CD4-positive, alpha-beta T cell treated with Interleukin-21 for 1 hour (primary cell): ENCODE data around the gene UBR3.

Source experiments
- DNase-seq: peaks from one replicate; pipeline ENCODE4 v3.0.0-alpha.2; 2020

UBR3 gene

DNA sequence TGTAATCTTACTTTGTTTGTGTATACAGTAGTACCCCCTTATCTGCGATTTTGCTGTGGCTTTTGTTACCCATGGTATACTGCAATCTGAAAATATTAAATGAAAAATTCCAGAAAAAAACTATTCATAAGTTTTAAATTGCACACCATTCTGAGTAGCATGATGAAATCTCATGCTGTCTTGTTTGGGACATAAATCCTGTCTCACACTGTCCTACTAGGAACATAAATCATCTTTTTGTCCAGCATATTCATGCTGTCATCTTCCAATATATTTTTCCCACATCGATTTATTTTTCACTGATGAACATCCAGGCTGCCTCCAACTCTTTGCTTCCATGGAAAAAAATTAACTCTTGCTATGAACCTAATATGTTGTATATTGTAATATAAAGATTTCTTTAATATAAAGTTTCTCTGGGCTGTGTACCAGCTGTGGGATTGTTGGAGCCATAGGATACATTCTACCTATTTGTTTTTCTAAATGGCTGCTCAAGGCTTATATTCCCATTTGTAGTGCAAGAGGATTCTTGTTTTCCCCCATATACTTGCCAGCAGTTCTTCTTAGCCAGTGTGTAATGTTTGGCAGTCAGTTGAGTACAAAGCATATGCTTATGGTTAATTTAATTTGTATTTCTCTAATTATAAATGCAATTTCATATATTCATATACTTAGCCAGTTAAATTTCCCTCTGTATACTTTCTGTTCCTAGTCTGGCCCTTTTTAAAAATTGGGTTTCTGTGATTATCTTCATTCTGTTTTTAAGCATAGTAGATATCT, 236.4 kb downstream of the UBR3 start:
- DNase-seq, result no peak

DNA sequence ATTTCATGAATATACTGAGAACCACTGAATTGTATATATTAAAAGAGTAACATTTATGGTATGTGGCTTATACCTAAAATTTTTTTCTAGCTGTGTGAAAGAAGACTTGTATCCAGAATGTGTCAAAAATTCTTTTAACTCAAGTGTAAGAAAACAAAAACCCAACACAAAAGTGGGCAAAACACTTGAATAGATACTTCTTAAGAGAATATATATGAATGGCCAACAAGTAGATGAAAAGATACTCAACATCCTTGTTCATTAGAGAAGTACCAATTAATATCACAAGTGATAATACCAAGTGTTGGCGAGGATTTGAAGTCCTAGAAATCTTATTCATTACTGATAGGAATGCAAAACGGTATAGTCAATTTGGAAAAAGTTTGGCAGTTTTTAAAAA, 243.5 kb downstream of the UBR3 start:
- no peak for DNase-seq

DNA sequence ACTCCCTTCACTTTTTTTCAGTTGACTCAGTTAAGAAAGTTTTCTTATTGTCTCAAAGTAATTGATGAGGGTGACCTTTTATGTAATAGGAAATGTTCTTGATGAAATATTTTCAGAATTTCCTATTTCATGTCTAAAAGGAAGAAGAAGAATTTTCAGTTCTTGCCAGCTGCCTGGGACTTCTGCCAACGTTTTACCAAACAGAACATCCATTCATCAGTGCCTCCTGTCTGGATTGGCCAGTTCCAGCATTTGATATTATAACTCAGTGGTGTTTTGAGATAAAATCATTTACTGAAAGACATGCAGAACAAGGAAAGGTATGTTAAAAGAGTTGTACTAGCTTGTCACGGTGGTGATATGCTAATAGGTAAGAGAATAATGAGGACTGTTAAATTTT, 246.0 kb downstream of the UBR3 start:
- DNase-seq, result no peak

DNA sequence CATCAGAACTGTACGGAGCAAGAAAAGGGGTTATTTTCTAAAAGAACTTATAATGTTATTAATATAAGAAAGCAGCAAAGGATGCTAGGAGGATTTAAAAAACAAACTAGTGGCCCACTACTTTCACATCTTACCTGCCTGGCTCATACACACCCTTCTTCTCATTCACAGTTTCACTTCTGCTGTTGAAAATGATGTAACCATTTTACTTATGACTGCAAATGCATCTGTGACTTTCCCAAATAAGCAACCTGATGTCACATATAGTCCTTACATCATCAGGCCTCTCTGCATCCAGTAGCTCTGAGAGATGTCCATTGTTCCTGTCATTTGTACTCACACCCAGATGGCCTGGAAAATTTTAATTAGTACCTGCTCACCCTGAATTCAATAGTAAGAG, 248.9 kb downstream of the UBR3 start:
- DNase-seq, result no peak

DNA sequence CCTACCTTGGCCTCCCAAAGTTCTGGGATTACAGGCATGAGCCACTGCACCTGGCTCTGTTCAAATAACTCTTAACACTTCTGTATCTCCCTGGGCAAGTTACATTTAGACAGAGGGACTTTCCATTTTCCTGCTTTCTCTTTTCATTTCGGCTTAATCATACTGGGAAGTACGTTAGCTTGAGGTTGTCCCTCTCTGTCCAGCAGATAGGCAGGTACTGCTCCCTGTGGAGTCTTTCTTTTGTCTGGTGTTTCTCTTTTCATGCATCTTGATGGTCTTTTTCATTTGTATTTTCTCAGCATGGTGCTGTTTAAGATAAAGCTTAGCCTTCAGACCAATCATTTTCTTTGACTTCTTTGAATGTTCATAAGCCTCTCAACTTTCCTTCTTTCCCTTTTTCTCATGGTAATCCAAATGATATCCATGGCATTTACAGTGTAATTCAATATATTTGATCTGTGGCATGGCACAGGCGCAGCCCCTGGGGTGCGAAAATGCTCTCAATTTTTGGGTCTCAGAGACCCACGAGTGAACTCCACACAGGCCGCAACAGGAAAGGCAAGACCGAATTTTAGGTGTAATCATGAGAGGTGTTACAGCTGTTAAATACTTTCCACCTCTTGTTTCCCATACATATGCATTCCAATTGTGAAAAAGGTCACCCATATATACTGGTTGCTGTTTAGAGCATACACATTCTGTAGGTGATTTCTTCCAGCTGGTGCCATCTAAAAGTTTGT, 250.7 kb downstream of the UBR3 start:
- DNase-seq, result no peak

DNA sequence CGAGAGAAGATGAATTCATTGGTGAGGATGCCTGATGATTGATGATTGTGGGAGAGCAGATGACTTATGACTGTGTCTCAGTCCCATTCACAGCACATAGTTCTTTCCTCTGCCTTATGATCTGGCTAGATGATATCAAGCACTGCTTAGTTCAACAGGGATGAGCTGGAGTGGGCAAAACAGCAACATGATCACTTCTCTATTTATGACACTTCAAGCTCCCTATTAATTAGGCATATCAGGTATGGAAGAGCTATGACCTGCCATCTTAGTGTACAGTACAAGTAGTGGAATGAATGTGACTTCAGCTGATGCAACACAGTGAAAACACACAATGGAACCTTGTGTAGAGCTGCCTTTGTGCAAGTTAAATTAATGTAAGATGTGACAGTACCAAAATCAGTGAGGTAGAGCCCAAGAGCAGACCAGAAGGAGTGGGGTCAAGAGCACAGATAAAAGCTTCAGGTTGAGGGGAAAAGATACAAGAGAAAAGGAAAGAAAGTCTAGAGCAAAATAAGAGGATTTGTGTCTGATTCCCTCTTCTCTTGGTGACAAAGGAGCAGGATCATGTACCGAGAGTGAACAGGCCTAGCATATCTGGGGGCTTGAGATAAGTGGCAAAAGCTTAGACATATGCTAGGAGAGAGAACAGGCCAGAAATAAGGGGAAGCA, 257.7 kb downstream of the UBR3 start:
- DNase-seq, result no peak

DNA sequence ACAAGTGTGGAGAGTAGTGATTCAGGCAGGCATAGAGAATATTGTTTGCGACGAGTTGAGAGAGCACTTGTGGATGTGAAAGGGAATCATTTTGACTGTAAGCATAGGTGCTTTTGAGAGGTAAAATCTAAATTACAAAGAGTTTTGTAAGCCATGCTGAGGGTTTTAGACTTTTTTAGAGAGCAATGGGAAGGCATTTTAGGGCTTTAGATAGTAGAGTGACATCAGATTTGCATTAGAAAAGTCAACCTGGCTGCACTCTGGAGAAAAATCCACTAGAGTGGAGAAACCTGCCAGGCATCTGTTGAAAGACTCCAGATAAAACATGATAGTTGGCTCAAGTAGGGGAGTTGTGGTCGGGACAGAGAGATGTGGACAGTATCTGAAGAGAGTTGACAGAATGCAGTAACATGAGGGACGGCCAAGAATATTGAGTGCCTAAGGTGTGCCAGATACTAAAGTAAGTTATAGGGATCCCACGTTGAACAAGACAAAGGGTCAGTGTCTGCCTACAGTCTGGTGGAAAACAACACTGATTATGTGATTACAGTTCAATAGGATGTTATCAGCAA, 258.9 kb downstream of the UBR3 start:
- no peak for DNase-seq

DNA sequence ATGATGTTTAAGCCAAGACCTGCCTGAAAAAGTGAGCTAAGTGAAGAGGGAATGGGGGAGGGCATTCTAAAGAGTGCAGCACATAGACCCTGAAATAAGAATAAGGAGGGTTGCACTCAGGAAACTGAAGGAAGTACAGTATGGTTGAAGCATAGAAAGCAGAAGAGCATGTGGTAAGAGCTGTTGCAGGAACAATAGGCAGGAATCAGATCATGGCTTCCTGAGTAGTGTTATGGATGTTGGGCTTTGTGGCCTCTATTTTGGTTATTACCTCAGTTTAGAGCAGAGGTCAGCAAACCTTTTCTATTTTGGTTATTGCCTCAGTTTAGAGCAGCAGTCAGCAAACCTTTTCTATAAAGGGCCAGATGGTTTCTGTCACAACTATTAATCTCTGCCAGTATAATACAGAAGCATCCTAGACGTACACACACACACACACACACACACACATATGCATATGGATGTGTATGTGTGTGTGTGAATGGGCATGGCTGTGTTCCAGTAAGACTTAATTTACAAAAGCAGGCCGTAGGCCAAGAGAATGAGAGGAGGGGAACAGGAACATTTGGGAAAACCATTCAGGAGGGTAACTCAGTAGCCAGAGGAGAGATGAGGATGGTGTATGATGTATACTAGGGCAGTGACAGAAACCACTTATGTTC, 259.6 kb downstream of the UBR3 start:
- DNase-seq, result no peak

DNA sequence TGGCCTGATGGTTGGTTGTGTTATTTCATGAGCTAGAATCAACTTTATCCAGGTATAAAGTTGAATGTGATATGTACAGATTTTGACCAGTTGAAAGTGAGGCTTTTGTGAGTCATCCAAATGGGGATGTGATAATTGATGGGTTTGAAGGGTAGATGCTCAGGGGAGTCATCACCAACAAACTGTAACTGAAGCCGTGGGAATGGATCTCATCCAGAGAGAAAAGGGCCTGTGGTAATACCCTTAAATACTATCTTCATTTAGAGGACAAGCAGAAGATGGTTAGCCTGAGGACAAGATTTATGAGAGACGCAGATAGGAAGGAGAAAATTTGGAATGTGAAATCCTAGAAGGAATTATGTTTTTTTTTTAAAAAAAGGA, 260.1 kb downstream of the UBR3 start:
- DNase-seq, result no peak

DNA sequence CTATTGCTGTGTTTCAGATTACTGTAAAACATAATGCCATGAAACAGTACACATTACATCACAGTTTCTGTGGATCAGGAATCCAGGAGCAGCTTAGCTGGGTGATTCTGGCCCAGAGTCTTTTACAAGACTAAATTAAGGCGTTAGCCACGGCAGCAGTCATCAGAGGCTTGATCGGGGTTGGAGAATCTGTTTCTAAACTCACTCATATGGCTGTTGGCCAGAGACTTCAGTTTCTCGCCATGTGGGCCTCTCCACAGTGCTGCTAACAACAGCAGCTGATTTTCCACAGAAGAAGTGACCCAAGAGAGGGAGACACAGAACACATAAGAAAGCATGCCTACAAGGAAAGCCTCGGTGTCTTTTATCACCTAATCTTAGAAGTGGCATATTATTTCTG, 261.5 kb downstream of the UBR3 start:
- DNase-seq, result no peak

DNA sequence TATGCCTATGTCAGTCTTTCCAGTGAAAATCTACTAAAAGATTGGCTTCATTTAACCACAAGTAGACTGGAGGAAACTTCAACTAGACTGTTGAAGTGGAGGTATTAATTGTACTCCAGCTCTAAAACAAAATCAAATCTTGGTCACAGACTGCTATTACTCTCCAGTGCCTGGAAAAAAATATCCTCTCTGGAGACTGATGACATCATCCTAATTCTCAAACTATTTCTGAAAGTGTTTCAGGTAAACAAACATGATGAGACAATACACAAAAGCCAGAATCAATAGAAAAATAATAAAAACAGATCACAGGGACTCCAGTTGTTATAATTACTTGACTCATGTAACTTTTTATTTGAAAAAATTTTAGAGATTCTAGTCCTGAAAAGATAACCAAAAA, 263.0 kb downstream of the UBR3 start:
- no peak for DNase-seq

DNA sequence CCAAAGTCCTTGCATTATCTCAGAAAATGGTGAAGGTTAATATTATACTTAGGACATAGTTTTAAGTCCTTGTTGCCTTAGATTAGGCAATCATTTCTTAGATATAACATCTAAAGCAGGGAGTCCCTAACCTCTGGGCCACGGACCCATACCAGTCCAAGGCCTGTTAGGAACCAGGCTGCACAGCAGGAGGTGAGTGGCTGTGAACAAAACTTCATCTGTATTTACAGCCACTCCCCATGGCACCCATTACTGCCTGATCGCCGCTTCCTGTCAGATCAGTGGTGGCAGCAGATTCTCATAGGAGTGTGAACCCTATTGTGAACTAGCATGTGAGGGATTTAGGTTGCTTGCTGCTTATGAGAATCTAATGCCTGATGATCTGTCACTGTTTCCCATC, 264.2 kb downstream of the UBR3 start:
- DNase-seq, result no peak

DNA sequence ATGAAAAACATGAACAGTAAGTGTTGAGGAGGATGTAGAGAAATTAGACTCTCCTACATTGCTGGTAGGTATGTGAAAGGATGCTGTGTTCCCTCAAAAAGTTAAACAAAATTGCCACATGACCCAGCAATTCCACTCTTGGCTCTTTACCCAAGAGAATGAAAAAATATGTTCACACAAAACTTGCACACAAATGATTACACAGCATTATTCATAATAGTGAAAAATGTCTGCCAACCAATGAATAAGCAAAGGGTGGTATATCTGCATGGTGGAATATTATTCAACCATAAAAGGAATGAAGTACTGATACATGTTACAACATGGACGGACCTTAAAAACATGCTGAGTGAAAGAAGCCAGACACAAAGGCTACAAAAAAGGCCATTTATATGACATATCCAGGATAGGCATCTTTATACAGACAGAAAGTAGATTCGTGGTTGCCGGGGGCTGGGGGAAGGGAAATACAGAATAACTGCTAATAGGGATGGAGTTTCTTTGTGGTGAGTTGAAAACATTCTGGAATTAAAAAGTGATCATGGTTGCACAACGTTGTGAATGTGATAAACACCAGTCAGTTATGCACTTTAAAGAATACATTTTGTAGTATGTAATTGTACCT, 265.3 kb downstream of the UBR3 start:
- DNase-seq, result no peak

DNA sequence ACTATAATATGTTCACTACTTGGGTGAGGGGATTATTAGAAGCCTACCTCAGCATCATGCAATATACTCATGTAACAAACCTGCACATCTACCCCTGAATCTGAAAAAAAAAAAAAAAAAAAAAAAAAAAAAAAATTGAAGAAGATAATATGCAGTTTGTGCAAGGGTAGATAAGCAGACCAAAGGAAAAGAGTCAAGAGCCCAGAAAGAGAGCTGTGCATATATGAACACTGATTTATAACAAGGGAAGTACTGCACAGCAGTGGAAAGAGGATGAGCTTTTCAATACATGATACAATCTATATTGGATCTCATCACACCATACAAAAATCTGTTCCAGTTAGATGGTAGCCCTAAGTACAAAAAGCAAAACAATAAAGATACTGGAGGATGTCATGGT, 268.1 kb downstream of the UBR3 start:
- no peak for DNase-seq

DNA sequence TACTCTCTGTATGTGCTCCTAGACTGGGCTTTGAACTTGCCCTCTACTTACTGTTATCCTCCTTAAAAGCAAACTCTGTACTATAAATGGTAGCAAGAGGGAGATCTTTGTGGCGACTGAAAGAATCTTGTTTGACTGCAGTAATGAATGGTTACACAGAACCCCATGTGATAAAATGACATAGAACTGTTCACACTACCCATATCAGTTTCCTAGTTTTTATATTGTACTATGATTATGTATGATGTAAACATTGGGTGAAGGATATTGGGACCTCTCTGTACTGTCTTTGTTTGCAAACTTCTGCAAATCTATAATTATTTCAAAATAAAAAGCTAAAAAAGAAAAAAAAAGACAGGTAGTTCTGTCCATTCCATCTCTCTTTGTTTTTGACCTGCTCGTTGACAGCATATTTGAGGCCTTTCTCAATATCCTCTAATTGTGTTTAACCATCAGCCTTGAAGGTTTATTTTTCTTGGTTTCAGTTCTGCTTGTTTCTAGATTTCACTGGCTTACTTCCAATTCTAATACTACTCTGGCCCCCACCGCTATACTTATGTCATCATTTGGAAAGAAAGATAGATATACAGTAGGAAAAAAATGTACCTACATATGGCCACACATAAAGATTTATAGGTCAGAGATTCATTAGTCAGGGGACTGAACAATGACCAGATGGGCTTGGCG, 271.5 kb downstream of the UBR3 start:
- DNase-seq, result no peak

DNA sequence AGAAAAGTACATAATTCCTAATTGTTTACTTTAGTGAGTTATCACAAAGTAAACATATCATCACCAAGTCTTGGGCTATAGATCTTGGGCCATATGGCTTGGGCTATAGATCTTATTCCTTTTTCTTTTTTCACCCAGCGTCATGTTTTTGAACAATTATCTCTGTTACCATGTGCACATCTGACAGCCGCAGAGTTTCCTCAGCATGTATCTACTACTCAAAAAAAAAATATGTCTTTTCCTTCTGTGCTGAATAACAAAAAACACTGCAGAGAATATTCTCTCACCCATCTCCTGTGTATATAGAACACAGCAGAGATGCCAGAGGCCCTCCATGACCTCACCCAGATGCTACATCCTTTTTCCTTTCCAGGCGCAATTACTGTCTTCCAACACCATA, 274.5 kb downstream of the UBR3 start:
- no peak for DNase-seq

DNA sequence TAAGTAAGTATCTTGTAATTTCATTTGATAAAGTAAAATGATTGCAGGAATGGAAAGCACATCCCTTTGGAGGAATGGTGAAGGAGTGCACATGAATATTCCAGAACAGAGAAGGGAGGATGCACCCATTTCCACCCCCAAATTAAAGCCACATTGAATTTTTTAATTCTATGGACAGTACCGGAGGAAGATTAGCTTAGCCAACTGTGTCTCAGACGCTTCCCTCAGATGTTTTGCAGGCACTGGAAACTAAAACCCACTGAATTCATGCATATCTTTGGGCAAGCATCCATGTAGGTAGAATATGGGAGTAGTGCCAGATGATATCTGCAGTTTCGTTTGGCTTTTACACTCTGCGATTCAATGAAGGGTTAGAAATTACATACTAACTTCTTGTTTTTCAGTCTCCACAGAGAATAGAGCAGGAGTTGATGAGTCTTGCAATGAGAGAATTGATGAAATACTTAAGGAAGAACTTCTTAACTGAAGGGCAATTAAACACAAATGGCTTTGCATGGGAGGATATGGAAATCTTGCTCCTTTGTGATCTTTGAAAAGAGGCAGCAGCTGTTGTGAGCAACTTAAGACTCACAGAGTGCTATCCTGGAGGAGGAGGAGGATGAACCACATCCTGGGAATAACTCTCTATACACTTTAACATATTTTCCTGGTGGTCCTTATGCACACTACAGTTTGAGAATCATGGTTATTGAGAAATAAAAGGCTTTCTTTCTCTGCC, 279.0 kb downstream of the UBR3 start:
- no peak for DNase-seq

DNA sequence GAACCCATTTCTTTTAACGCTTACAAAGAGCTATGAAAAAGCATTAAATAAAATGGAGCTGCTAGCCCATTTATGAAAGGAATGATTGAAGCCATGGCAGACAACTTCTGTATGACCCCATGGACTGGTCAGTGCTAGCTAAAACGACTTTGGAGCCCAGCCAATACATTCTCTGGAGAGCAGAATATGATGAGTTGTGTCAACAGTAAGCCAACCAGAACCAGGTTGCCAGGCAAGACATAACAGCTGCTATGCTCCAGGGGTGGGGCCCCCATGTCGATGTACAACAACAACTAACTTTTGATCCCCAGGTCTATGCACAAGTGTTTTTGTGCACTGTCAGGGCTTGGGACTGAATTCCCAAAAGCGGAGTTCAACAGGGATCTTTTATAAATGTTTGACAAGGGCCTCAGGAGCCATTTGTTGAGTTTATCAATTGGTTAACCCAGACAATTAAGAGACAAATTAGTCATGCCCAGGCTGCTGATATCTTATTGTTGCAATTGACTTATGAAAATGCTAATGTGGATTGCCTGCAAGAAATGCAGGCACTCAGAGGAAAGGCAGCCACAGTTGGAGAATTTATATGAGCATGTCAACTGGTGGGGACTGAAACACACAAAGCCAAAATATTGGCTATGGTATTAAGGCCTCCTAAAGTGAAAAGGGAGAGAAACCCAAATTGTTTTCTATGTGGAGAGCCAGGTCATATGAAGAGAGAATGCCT, 286.1 kb downstream of the UBR3 start:
- no peak for DNase-seq

DNA sequence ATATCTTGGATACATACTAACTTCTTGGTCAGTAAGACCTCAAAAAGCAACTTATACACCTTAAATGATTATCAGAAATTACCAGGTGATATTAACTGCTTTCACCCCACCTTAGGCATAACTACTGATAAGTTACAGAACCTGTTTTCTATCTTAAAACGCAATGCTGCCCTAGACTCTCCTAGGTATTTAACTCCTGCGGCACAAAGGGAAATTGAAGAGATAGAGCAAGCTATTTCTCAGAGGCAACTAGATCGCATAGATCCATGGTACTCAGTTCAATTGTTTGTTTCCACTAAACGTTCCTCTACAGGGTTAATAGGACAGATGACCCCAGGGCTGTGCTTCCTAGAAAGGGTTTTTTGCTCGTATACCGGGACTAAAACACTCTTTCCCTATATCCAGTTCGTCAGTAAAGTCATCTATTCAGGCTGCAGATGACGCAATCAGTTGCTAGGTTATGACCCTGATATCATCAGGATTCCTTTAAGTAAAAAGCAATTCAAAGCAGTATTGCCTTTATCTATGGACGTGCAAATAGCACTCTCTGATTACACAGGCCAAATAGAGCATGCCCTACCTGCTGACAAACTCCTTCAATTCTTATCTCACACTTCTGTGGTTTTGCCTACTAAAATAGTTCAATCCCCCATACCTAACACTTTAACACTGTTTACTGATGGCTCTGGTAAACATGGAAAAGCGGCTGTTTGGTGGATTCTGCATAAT, 288.4 kb downstream of the UBR3 start:
- DNase-seq, result no peak

DNA sequence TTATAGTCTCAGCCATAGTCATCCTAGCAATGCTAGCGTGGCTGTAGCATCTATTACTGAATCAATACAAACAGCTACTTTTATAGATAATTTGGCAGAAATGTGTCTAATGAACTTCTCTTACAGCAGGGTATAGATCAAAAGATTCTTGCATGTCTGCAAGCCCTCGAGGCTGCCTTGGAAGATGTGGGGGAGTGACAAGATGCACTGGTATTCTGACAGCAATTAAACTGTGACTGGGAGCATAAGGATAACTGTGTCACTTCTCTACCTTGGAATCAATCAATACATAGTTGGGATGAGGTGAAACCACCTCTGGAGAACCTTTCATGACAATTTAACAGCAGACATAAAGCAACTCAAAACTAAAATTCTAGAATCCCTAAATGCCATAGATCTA, 291.4 kb downstream of the UBR3 start:
- DNase-seq, result no peak
